Common myeloid progenitor, CD34-positive (primary cell): Measurements from ENCODE around the gene PWP1.
"Not testable (repeated sequence)": the region's sequence is repeated elsewhere in the genome, so short reads cannot be mapped to it uniquely, and the experiment has no call there.

Experiments used
- CTCF ChIA-PET: fragments of 350-600 bp; sonication (Branson Sonifier 250); formaldehyde crosslinking; loops from one replicate; lab custom pipeline; 2021; ENCODE audit warnings: antibody characterized with exemption; lab: Charles Lee
- POLR2A ChIA-PET: fragments of 350-600 bp; sonication (Branson Sonifier 250); formaldehyde crosslinking; loops from one replicate; lab custom pipeline; 2021; ENCODE audit warnings: antibody characterized with exemption; lab: Charles Lee
- DNase-seq, 3 donors: peaks; one replicate each; pipeline versions ENCODE4 v3.0.0 to v3.0.0-alpha.2; 2013
- H3K27ac ChIP-seq, 2 experiments: 1 replicate in 1 of 2; 2 replicates in 1 of 2; pipeline ENCODE4 v1.7.0; 2013; ENCODE audit warnings: inconsistent platforms in 2 of 2, low read length in 2 of 2, mild to moderate bottlenecking in 2 of 2, low read depth in 1 of 2, moderate library complexity in 1 of 2; ENCODE audit not compliant: severe bottlenecking in 2 of 2, insufficient read depth in 1 of 2, poor library complexity in 1 of 2
- H3K27me3 ChIP-seq, 5 experiments: replicated peaks in 2 of 5; 1 replicate in 3 of 5; 2 replicates in 2 of 5; pipeline versions ENCODE4 v1.6.1 to v1.7.0; 2013; ENCODE audit warnings: low read length in 4 of 5, mild to moderate bottlenecking in 2 of 5, moderate library complexity in 2 of 5, inconsistent platforms in 1 of 5; ENCODE audit not compliant: insufficient read depth in 5 of 5, control insufficient read depth in 4 of 5
- H3K36me3 ChIP-seq, 4 experiments: 1 replicate in 2 of 4; 2 replicates in 2 of 4; pipeline versions ENCODE4 v1.6.1 to v1.7.0; 2013; ENCODE audit warnings: low read length in 3 of 4, control low read depth in 1 of 4, mild to moderate bottlenecking in 1 of 4; ENCODE audit not compliant: control insufficient read depth in 4 of 4, insufficient read depth in 4 of 4
- H3K4me1 ChIP-seq, 4 experiments: 1 replicate in 3 of 4; 2 replicates in 1 of 4; pipeline versions ENCODE4 v1.6.1 to v1.7.1; 2013; ENCODE audit warnings: low read length in 3 of 4, mild to moderate bottlenecking in 3 of 4, control low read depth in 1 of 4, inconsistent platforms in 1 of 4, moderate library complexity in 1 of 4; ENCODE audit not compliant: control insufficient read depth in 4 of 4, insufficient read depth in 4 of 4; ENCODE audit errors: control extremely low read depth in 1 of 4
- H3K4me3 ChIP-seq, 7 experiments: 1 replicate in 4 of 7; 2 replicates in 3 of 7; pipeline versions ENCODE4 v1.5.1 to v1.7.0; 2013; ENCODE audit warnings: mild to moderate bottlenecking in 7 of 7, low read length in 6 of 7, moderate library complexity in 6 of 7, inconsistent platforms in 2 of 7, low read depth in 2 of 7, control low read depth in 1 of 7; ENCODE audit not compliant: insufficient read depth in 4 of 7, control insufficient read depth in 1 of 7; ENCODE audit errors: extremely low read depth in 1 of 7
- H3K9me3 ChIP-seq, 5 experiments: 1 replicate in 4 of 5; 2 replicates in 1 of 5; pipeline versions ENCODE4 v1.6.1 to v1.7.1; 2013; ENCODE audit warnings: low read length in 4 of 5, mild to moderate bottlenecking in 2 of 5, inconsistent platforms in 1 of 5, low read depth in 1 of 5, moderate library complexity in 1 of 5; ENCODE audit not compliant: control insufficient read depth in 4 of 5, insufficient read depth in 2 of 5; ENCODE audit errors: control extremely low read depth in 1 of 5
- WGBS: methylation state at CpG from one replicate; pipeline ENCODE4 v1.1.5; 2013; ENCODE audit not compliant: insufficient coverage; 5-methylcytosine and 5-hydroxymethylcytosine counted together

Gene PWP1

GRCh38 chr12:107704041-107704440, 18.4 kb downstream of the PWP1 start:
- Histone ChIP-seq H3K27ac (no peak overlapping the region), H3K27me3 (no peaks in the 10 kb centered on the region), H3K36me3 (peaks cover 28 to 73% (median 56%) of the 10 kb centered on the region in 4 experiments), H3K9me3 (peaks cover 1 to 18% (median 5%) of the 10 kb centered on the region in 5 experiments), H3K4me3 (no peak overlapping the region), H3K4me1 (no peaks in the 10 kb centered on the region)
- POLR2A ChIA-PET, result no interaction called here
- 95% methylated on average over 5 of the region's 5 CpGs for WGBS
- CTCF ChIA-PET, result no interaction called here
- DNase-seq, result no peak

DNA sequence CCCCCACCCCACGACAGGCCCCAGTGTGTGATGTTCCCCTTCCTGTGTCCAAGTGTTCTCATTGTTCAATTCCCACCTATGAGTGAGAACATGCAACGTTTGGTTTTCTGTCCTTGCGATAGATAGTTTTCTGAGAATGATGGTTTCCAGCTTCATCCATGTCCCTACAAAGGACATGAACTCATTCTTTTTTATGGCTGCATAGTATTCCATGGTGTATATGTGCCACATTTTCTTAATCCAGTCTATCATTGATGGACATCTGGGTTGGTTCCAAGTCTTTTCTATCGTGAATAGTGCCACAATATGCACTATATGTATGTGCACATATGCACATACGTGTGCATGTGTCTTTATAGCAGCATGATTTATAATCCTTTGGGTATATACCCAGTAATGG, 19.9 kb downstream of the PWP1 start:
- CTCF ChIA-PET, H3K27me3 ChIP-seq, H3K27ac ChIP-seq, H3K4me1 ChIP-seq, DNase-seq, H3K4me3 ChIP-seq, POLR2A ChIA-PET: not testable (repeated sequence)
- WGBS, result no CpG with 5 or more reads among the region's 5 CpGs
- Histone ChIP-seq H3K36me3 (peaks cover 31 to 72% (median 52%) of the 10 kb centered on the region in 4 experiments), H3K9me3 (peaks cover under 1 to 10% (median 3%) of the 10 kb centered on the region in 5 experiments)

DNA sequence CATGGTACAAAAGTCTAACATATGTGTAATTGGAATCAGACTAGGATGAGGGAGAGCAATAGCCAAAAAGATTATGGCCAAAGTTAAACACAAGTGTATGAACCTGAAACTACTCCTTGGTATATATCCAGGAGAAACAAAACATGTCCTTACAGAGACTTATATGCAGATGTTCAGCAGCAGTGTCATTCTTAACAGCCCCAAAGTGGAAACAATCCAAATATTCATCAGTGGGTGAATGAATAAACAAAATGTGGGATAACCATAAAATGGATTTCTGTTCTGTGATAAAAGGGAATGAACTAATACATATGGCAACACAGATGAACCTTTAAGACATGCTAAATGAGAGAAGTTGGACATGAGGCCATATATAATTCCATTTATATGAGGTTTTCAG, 30.2 kb downstream of the PWP1 start:
- Histone ChIP-seq H3K4me3 (no peak overlapping the region), H3K36me3 (peaks cover 12 to 47% (median 33%) of the 10 kb centered on the region in 4 experiments), H3K27ac (no peak overlapping the region), H3K9me3 (peaks cover 0 to 1% (median 0%) of the 10 kb centered on the region in 5 experiments), H3K4me1 (no peaks in the 10 kb centered on the region), H3K27me3 (no peaks in the 10 kb centered on the region)
- POLR2A ChIA-PET, result no interaction called here
- CTCF ChIA-PET, result no interaction called here
- no peak for DNase-seq

DNA sequence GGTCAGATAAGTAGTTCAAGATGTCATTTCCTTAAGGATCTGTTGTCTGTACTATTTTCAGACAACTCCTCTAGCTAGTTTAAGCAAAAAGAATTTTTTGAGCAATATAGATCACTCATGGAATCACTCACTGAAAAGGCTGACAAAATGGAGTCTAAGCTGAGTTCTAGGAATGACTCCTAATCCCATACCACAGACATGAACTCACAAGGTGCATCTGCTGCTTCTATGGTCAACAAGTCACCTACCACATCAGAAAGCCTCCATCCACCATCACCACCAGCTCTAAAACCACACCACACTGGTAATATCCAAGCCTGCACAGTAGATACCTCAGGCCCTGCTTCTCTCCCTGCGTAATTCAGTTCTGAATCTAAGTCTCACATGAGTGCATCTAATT, 33.0 kb downstream of the PWP1 start:
- CTCF ChIA-PET, result no interaction called here
- no peak for DNase-seq
- no CpG with 5 or more reads among the region's 1 CpG for WGBS

DNA sequence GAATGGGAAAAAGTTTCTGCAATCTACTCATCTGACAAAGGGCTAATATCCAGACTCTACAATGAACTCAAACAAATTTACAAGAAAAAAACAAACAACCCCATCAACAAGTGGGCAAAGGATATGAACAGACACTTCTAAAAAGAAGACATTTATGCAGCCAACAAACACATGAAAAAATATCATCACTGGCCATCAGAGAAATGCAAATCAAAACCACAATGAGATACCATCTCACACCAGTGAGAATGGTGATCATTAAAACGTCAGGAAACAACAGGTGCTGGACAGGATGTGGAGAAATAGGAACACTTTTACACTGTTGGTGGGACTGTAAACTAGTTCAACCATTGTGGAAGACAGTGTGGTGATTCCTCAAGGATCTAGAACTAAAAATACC, 41.7 kb downstream of the PWP1 start:
- POLR2A ChIA-PET, CTCF ChIA-PET, H3K27me3 ChIP-seq, H3K4me3 ChIP-seq, H3K4me1 ChIP-seq, DNase-seq, H3K36me3 ChIP-seq, H3K9me3 ChIP-seq, H3K27ac ChIP-seq: not testable (repeated sequence)
- no CpG with 5 or more reads among the region's 1 CpG for WGBS

More for the DNA sequence above, 33.0 kb downstream of the PWP1 start:
- Histone ChIP-seq H3K4me1 (no peaks in the 10 kb centered on the region), H3K27me3 (no peaks in the 10 kb centered on the region), H3K9me3 (peaks cover 0 to 1% (median 0%) of the 10 kb centered on the region in 5 experiments), H3K36me3 (peaks cover 5 to 23% (median 14%) of the 10 kb centered on the region in 4 experiments), H3K4me3 (no peak overlapping the region), H3K27ac (no peak overlapping the region)
- POLR2A ChIA-PET, result no interaction called here

DNA sequence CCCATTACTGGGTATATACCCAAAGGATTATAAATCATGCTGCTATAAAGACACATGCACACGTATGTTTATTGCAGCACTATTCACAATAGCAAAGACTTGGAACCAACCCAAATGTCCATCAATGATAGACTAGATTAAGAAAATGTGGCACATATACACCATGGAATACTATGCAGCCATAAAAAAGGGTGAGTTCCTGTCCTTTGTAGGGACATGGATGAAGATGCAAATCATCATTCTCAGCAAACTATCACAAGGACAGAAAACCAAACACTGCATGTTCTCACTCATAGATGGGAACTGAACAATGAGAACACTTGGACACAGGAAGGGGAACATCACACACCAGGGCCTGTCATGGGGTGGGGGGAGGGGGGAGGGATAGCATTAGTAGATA, 42.1 kb downstream of the PWP1 start:
- H3K36me3 ChIP-seq, DNase-seq, H3K27me3 ChIP-seq, H3K27ac ChIP-seq, CTCF ChIA-PET, POLR2A ChIA-PET, H3K4me3 ChIP-seq, H3K4me1 ChIP-seq, H3K9me3 ChIP-seq: not testable (repeated sequence)
- no CpG with 5 or more reads among the region's 1 CpG for WGBS

DNA sequence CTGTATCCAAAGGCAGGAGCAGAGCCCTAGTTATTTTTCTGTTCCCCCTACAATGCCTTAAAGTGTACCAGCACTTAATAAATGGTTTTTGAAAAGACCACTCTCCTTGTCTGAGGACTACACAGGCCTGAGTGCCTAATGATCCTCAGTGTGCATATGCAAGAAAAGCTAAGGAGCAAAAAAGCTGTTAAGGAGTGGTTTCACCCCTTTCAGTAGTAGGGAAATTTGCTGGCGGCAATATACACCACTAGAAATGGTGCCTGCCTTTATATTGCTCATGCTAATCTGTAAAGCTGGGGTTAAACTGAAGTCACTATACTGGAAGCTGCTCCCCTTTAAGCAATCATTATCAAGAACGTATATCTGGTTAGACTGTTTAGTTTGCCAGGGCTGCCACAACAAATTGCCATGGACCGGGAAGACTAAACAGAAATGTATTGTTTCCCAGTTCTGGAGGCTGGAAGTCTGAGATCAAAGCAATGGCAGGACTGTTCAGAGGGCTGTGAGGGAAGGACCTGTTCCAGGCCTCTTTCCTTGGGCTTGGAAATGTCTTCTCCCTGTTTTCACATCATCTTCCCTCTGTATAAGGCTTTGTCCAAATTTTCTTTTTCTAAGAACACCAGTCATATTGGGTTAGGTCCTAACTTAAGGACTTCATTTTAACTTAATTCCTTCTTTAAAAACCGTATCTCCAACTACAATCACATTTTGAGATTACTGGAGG, 45.2 kb downstream of the PWP1 start:
- peaks cover 0 to 7% (median 2%) of the 10 kb centered on the region in 4 experiments for H3K4me1 ChIP-seq
- no peaks in the 10 kb centered on the region for H3K27me3 ChIP-seq
- peaks cover 10 to 31% (median 25%) of the 10 kb centered on the region in 4 experiments for H3K36me3 ChIP-seq
- DNase-seq, result no peak
- H3K9me3 ChIP-seq, result no peaks in the 10 kb centered on the region
- WGBS, result 89% methylated on average over 2 of the region's 4 CpGs
- H3K27ac ChIP-seq, result no peak overlapping the region
- CTCF ChIA-PET, result no interaction called here
- POLR2A ChIA-PET, result no interaction called here
- H3K4me3 ChIP-seq, result no peak overlapping the region
